ENCODE results near the gene NME5.

GRCh38 chr5:138128334-138128733 is 10.9 kb downstream of the NME5 start:
- TF ChIP-seq POLR2A (IDR thresholded peaks at IDR 0.05; ENCODE audit: low read length): no peak
- TF ChIP-seq GATA1 (IDR thresholded peaks at IDR 0.05; ENCODE audit: low read depth, low read length): no peak

All from erythroblast (primary cell).